Activated naive CD8-positive, alpha-beta T cell (primary cell): Measurements from ENCODE around the gene GOLGA1.
"Not testable (repeated sequence)": the region's sequence is repeated elsewhere in the genome, so short reads cannot be mapped to it uniquely, and the experiment has no call there.

ENCODE experiments used
- H3K27ac Mint-ChIP-seq: one replicate; pipeline ENCODE4 v1.8.0; 2021; ENCODE audit warnings: mixed read lengths
- H3K27me3 Mint-ChIP-seq: one replicate; pipeline ENCODE4 v1.8.0; 2021; ENCODE audit warnings: mixed read lengths
- H3K36me3 Mint-ChIP-seq: one replicate; pipeline ENCODE4 v1.8.0; 2021; ENCODE audit warnings: mixed read lengths
- H3K4me1 Mint-ChIP-seq: one replicate; pipeline ENCODE4 v1.8.0; 2021; ENCODE audit warnings: low read depth, mixed read lengths
- H3K4me3 Mint-ChIP-seq: one replicate; pipeline ENCODE4 v1.8.0; 2021; ENCODE audit warnings: mild to moderate bottlenecking, mixed read lengths
- H3K9me3 Mint-ChIP-seq: one replicate; pipeline ENCODE4 v1.8.0; 2021; ENCODE audit warnings: low read depth, mixed read lengths

GOLGA1 gene

GRCh38 chr9:124846467-124846866, 94.4 kb downstream of the GOLGA1 start:
- H3K27me3 Mint-ChIP-seq, H3K9me3 Mint-ChIP-seq, H3K27ac Mint-ChIP-seq, H3K36me3 Mint-ChIP-seq, H3K4me3 Mint-ChIP-seq, H3K4me1 Mint-ChIP-seq: not testable (repeated sequence)

DNA sequence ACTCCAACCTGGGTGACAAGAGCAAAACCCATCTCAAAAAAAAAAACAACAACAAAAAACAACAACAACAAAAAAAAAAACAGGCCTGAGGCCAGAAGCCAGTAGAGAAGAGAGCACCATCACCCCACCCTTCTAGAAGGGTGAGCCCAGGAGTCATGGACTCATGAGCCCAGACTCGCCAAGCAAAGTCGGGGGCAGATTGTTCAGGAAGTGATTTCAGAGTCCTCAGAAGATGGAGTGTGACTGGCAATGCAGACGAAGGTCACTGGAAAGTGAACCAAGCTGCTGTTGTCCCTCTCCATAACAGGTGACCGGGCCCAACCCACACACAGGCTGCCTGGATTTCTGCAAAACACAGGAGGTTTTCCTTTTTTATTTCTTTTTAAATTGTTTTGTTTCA, 96.6 kb downstream of the GOLGA1 start:
- peaks cover 10% of the 10 kb centered on the region for H3K27me3 Mint-ChIP-seq
- no peaks in the 10 kb centered on the region for H3K4me1 Mint-ChIP-seq
- no peak overlapping the region for H3K4me3 Mint-ChIP-seq
- H3K36me3 Mint-ChIP-seq: no peaks in the 10 kb centered on the region
- no peaks in the 10 kb centered on the region for H3K9me3 Mint-ChIP-seq
- no peak overlapping the region for H3K27ac Mint-ChIP-seq

DNA sequence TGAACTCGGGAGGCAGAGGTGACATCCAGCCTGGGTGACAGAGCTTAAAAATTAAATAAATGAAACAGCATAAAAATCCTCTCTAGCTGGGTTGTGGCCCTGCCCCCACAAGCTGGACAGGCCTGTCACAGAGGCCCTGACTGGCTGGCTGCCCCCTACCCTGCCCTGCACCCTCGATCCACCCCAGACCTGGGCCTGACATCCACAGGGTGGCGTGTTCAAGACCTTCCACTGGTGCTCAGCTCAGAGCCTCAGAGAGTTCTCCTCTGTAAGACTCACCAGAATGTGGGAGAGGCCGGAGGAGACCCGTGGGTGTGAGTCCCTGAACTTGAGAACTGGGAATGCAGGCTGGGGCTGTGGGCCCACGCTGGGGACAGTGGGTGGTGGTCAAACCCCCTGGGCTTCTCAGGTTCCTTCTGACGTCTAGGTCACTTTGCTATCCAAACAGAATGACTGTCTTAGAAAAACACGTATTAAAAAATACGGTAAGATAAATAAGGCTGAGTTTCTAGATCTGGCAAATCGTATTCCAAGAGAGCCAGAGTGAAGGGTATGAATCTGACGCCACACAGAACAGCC, 97.3 kb downstream of the GOLGA1 start:
- Mint-ChIP-seq H3K4me1 (no peaks in the 10 kb centered on the region), H3K9me3 (no peaks in the 10 kb centered on the region), H3K27me3 (peaks cover 10% of the 10 kb centered on the region), H3K36me3 (no peaks in the 10 kb centered on the region), H3K27ac (no peak overlapping the region), H3K4me3 (no peak overlapping the region)

GRCh38 chr9:124841075-124841821, 99.6 kb downstream of the GOLGA1 start:
- Mint-ChIP-seq H3K4me1 (no peaks in the 10 kb centered on the region), H3K4me3 (no peak overlapping the region), H3K27ac (no peak overlapping the region), H3K36me3 (no peaks in the 10 kb centered on the region), H3K27me3 (peaks cover 11% of the 10 kb centered on the region), H3K9me3 (no peaks in the 10 kb centered on the region)

DNA sequence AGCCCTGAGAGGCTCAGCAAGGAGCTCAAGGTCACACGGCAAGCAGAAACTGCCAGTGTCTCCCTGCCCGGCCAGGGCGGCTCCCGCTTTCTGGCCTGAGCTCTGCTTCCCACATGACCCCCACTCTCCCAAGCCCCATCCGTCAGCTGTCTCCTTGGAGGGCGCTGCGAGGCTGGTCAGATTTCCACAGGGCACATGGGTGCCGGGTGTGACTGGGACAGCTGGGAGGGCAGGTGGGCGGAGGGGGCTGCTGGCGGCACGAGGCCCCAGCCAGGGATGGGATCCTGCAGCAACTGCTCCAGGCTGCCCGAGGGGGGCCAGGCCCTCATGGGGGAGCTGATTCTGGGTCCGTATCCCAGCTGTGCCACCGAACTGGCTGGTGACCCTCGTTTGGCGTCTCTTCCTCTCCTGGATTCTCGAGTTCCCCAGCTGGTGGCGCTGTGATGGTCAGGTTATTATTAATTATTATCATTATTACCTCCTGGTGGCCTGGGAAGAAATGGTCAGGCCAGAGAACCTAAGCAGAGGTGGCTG, 100.5 kb downstream of the GOLGA1 start:
- peaks cover 11% of the 10 kb centered on the region for H3K27me3 Mint-ChIP-seq

DNA sequence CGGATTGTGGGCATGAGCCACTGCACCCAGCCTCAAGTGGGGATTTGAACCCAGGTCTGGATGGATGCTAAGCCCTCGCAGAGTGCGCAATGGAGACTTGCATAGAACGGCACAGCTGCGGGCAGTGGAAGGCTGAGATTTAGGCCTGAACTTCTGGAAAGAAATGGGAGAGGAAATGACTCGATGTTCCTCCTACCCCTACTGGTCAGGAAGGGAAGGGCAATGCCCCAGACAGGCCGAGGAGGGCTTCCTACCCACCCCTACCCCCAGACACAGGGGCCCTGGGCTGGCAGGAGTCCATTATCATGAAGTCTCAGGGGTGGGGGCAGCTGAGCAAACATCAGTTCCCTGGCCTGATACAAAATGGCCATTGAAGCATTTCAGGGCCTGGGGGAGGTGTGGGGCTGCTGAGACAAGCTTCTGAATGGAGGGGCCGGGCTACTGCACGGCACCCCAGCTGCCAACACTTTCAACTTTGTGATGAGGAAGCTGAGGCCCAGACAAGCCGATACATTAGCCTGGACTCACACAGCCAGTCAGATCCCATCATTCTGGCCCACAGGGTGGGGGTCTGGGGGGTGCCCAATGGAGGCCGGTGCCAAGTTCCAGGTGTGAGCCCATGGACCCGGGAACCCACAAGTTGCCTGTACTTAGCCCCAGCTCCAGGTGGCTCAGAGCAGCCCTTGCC, 101.1 kb downstream of the GOLGA1 start:
- H3K4me3 Mint-ChIP-seq: no peak overlapping the region
- no peaks in the 10 kb centered on the region for H3K9me3 Mint-ChIP-seq
- H3K4me1 Mint-ChIP-seq: no peaks in the 10 kb centered on the region
- H3K27me3 Mint-ChIP-seq: peaks cover 11% of the 10 kb centered on the region
- no peaks in the 10 kb centered on the region for H3K36me3 Mint-ChIP-seq
- H3K27ac Mint-ChIP-seq: no peak overlapping the region

More for the DNA sequence above, 100.5 kb downstream of the GOLGA1 start:
- Mint-ChIP-seq H3K27ac (no peak overlapping the region), H3K9me3 (no peaks in the 10 kb centered on the region), H3K4me3 (no peak overlapping the region), H3K4me1 (no peaks in the 10 kb centered on the region), H3K36me3 (no peaks in the 10 kb centered on the region)

DNA sequence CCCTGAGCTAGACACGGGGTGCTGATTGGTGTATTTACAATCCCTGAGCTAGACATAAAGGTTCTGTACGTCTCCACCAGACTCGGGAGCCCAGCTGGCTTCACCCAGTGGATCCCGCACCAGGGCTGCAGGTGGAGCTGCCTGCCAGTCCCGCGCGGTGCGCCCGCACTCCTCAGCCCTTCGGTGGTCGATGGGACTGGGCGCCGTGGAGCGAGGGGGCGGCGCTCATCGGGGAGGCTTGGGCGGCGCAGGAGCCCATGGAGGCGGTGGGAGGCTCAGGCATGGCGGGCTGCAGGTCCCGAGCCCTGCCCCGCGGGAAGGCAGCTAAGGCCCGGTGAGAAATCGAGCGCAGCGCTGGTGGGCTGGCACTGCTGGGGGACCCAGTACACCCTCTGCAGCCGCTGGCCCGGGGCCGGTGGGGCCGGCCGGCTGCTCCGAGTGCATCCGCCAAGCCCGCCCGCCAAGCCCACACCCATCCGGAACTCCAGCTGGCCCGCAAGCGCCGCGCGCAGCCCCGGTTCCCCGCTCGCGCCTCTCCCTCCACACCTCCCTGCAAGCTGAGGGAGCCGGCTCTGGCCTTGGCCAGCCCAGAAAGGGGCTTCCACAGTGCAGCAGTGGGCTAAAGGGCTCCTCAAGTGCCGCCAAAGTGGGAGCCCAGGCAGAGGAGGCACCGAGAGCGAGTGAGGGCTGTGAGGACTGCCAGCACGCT, 102.2 kb downstream of the GOLGA1 start:
- H3K27ac Mint-ChIP-seq, H3K36me3 Mint-ChIP-seq: not testable (repeated sequence)
- peak overlapping the region; percentile 27 for H3K4me3 Mint-ChIP-seq

GRCh38 chr9:124838132-124838531, 102.8 kb downstream of the GOLGA1 start:
- H3K4me1 Mint-ChIP-seq, H3K27ac Mint-ChIP-seq, H3K27me3 Mint-ChIP-seq, H3K36me3 Mint-ChIP-seq, H3K9me3 Mint-ChIP-seq: not testable (repeated sequence)
- H3K4me3 Mint-ChIP-seq: peak overlapping the region; percentile 27

More for the DNA sequence above, 102.2 kb downstream of the GOLGA1 start:
- not testable (repeated sequence) for H3K4me1 Mint-ChIP-seq, H3K9me3 Mint-ChIP-seq, H3K27me3 Mint-ChIP-seq

GRCh38 chr9:124835026-124835557, 105.8 kb downstream of the GOLGA1 start:
- Mint-ChIP-seq H3K9me3 (no peaks in the 10 kb centered on the region), H3K36me3 (no peaks in the 10 kb centered on the region), H3K4me1 (no peaks in the 10 kb centered on the region), H3K27me3 (peaks cover 9% of the 10 kb centered on the region), H3K27ac (no peak overlapping the region), H3K4me3 (no peak overlapping the region)

GRCh38 chr9:124834591-124834990, 106.3 kb downstream of the GOLGA1 start:
- Mint-ChIP-seq H3K27me3 (peaks cover 9% of the 10 kb centered on the region), H3K27ac (no peak overlapping the region), H3K4me1 (no peaks in the 10 kb centered on the region), H3K36me3 (no peaks in the 10 kb centered on the region), H3K9me3 (no peaks in the 10 kb centered on the region), H3K4me3 (no peak overlapping the region)

DNA sequence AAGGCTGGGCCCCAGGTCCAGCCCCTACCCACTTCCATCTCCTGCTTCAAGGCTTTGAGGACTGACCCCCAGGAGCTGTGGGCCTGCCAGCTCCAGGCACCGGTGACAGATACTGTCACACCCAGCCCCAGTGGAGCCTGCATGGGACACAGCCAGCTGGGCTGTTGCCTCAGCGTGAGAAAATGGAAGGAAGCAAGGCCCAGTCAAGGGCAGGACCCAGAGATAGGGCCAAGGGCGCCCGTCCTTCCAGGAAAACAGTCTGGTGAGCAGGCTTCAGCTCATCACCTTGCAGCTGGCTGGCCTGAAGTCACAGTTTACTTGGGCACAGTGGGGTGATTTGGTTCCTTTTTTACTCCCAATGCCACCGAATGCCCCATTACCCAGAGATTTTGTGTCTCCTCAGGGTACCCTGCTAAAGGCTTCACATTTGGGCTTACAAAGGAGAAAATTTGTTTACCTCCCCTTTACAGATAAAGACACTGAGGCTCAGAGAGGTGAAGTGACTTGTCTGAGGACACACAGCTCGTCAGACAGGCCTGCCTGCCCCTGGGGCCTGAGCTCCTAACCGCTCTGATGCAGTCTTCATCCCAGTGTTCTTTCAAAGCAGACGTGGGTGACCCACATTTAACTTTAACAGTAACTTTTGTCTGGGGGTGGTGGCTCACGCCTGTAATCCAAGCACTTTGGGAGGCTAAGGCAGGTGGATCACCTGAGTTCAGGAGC, 109.1 kb downstream of the GOLGA1 start:
- peaks cover 2% of the 10 kb centered on the region for H3K27me3 Mint-ChIP-seq
- no peak overlapping the region for H3K4me3 Mint-ChIP-seq
- no peaks in the 10 kb centered on the region for H3K36me3 Mint-ChIP-seq
- no peaks in the 10 kb centered on the region for H3K4me1 Mint-ChIP-seq
- H3K27ac Mint-ChIP-seq: no peak overlapping the region
- H3K9me3 Mint-ChIP-seq: no peaks in the 10 kb centered on the region

- H3K36me3 Mint-ChIP-seq: no peaks in the 10 kb centered on the region
- no peak overlapping the region for H3K4me3 Mint-ChIP-seq
- H3K4me1 Mint-ChIP-seq: no peaks in the 10 kb centered on the region
- peaks cover 2% of the 10 kb centered on the region for H3K27me3 Mint-ChIP-seq
- peaks cover 5% of the 10 kb centered on the region for H3K9me3 Mint-ChIP-seq
- H3K27ac Mint-ChIP-seq: no peak overlapping the region
Measured at GRCh38 chr9:124830593-124830992, 110.3 kb downstream of the GOLGA1 start.

DNA sequence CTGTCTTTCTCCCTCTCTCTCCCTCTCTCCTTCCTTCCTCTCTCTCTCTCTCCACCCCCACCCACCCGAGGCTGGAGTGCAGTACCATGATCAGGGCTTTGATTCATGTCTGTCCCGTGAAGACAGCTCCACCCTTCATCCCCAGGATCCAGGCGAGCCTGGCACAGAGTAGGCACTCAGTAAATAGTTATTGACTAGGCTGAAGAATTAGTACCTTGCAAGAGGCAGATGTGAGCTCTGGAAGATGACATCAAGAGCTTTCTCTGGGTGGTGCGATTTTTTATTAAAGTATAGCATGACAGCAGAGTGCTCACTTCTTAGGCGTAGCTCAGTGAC, 111.6 kb downstream of the GOLGA1 start:
- Mint-ChIP-seq H3K4me1 (no peaks in the 10 kb centered on the region), H3K36me3 (no peaks in the 10 kb centered on the region), H3K27me3 (peaks cover 2% of the 10 kb centered on the region), H3K9me3 (peaks cover 5% of the 10 kb centered on the region), H3K27ac (no peak overlapping the region), H3K4me3 (no peak overlapping the region)
